Natural killer cell (primary cell): ENCODE measurements around the gene ST3GAL3. TPM values are rescaled to one million over a fixed set of nuclear protein-coding genes. Genes with fewer than 3 reads are reported as not detected.

Experiments
- ATAC-seq, 3 donors: fragments of 150-1000 bp in 2 of 3; fragments of 200-7000 bp in 1 of 3; cut with Tn5 transposase; 1 replicate in 1 of 3; 2 replicates in 2 of 3; pipeline ENCODE4 v1.10.0; 2021; ENCODE audit warnings: mild to moderate bottlenecking in 2 of 3, moderate library complexity in 2 of 3
- DNase-seq, 2 donors: peaks; one replicate each; pipeline versions ENCODE4 v3.0.0 to v3.0.0-alpha.2; 2013 to 2021; ENCODE audit warnings: mixed read lengths in 1 of 2
- H3K27ac ChIP-seq: one replicate; pipeline ENCODE4 v1.5.1; 2013; ENCODE audit warnings: mild to moderate bottlenecking, low read length
- H3K27me3 ChIP-seq: one replicate; pipeline ENCODE4 v1.6.1; 2013; ENCODE audit warnings: low read length; ENCODE audit not compliant: control insufficient read depth, insufficient read depth
- H3K36me3 ChIP-seq: one replicate; pipeline ENCODE4 v1.6.1; 2013; ENCODE audit warnings: low read length; ENCODE audit not compliant: control insufficient read depth, insufficient read depth
- H3K4me1 ChIP-seq: one replicate; pipeline ENCODE4 v1.6.1; 2013; ENCODE audit warnings: low read length; ENCODE audit not compliant: control insufficient read depth, insufficient read depth
- H3K4me3 ChIP-seq: one replicate; pipeline ENCODE4 v1.5.1; 2013; ENCODE audit warnings: low read length
- H3K9me3 ChIP-seq: one replicate; pipeline ENCODE4 v1.6.1; 2013; ENCODE audit warnings: low read length; ENCODE audit not compliant: control insufficient read depth, insufficient read depth
- H3K27ac Mint-ChIP-seq, 2 donors: one replicate each; pipeline ENCODE4 v1.8.0; 2022; ENCODE audit warnings: mild to moderate bottlenecking in 2 of 2, mixed read lengths in 2 of 2, moderate library complexity in 1 of 2
- H3K27me3 Mint-ChIP-seq, 2 donors: one replicate each; pipeline ENCODE4 v1.8.0; 2022; ENCODE audit warnings: low read depth in 2 of 2, mixed read lengths in 2 of 2
- H3K36me3 Mint-ChIP-seq: one replicate; pipeline ENCODE4 v1.8.0; 2022; ENCODE audit warnings: mixed read lengths
- H3K4me1 Mint-ChIP-seq, 2 donors: one replicate each; pipeline ENCODE4 v1.8.0; 2022; ENCODE audit warnings: mixed read lengths in 2 of 2
- H3K4me3 Mint-ChIP-seq: one replicate; pipeline ENCODE4 v1.8.0; 2022; ENCODE audit warnings: mild to moderate bottlenecking, moderate library complexity, mixed read lengths
- H3K9me3 Mint-ChIP-seq, 2 donors: one replicate each; pipeline ENCODE4 v1.8.0; 2022; ENCODE audit warnings: mixed read lengths in 2 of 2
- CTCF ChIP-seq: fragments of 200-600 bp; IDR thresholded peaks from one replicate; pipeline ENCODE4 v1.8.0; 2022; ENCODE audit warnings: antibody characterized with exemption
- WGBS: methylation state at CpG from one replicate; pipeline ENCODE4 v1.1.7; 2013; ENCODE audit warnings: missing lambda C conversion rate; ENCODE audit not compliant: insufficient coverage; 5-methylcytosine and 5-hydroxymethylcytosine counted together
- intact Hi-C: fragments of 100-400 bp; cut with micrococcal nuclease; formaldehyde crosslinking; loops from one replicate; pipeline ENCODE4 v1.14.2; 2022
- total RNA-seq, 4 donors: library from RNA; stranded (reverse); fragments of 120-200 nt in 1 of 4; gene quantifications; one replicate each; pipeline versions ENCODE4 v1.2.3 to v1.2.4, GENCODE V29; 2013 to 2022

Gene ST3GAL3
- total RNA-seq, 3 donors from 2014 or later (not counting 1 experiment from before 2014, with no cell fraction given), result 22.2 to 27.3 (median 22.3) TPM

DNA sequence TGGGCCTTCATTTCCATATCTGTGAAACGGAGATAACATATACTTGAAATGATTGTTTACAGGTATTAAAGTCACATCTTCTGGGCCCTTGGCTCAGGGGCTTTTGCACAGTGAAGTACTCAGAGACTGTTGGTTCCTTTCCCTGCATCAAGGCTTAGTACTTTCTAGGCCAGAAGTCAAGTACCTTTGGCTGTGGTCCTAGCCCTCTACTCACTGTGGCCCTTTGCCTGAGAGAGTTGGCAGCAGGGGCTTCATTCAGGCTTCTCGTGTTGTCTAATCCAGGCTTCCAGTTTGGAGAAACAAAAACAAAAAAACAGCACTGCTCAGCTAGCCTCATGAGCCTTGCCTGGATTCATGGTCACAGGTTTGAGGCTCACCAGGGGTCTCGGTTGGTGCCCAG is 254.4 kb downstream of the ST3GAL3 start:
- H3K9me3 ChIP-seq, result no peaks in the 10 kb centered on the region
- Mint-ChIP-seq H3K27me3 (no peaks in the 10 kb centered on the region), H3K4me3 (no peak overlapping the region), H3K9me3 (no peaks in the 10 kb centered on the region), H3K36me3 (no peaks in the 10 kb centered on the region), H3K27ac (no peak overlapping the region), H3K4me1 (no peaks in the 10 kb centered on the region)
- H3K4me3 ChIP-seq, result no peak overlapping the region
- no peaks in the 10 kb centered on the region for H3K4me1 ChIP-seq
- DNase-seq (no peak), ATAC-seq (no peak)
- H3K36me3 ChIP-seq, result peaks cover 26% of the 10 kb centered on the region
- H3K27ac ChIP-seq, result no peak overlapping the region
- no peaks in the 10 kb centered on the region for H3K27me3 ChIP-seq
- intact Hi-C loops, result no loop called here
- no peak for TF ChIP-seq CTCF
- 92% methylated on average over 3 of the region's 3 CpGs for WGBS

GRCh38 chr1:43962324-43962723 is 255.0 kb downstream of the ST3GAL3 start:
- H3K4me1 Mint-ChIP-seq, result no peaks in the 10 kb centered on the region
- no peak for ATAC-seq
- DNase-seq, result no peak
- H3K9me3 Mint-ChIP-seq, result no peaks in the 10 kb centered on the region
- H3K36me3 ChIP-seq, result peaks cover 22% of the 10 kb centered on the region
- H3K4me3 ChIP-seq, result no peak overlapping the region
- no peak overlapping the region for H3K27ac Mint-ChIP-seq
- no peak overlapping the region for H3K4me3 Mint-ChIP-seq
- no peaks in the 10 kb centered on the region for H3K4me1 ChIP-seq
- intact Hi-C loops, result no loop called here
- TF ChIP-seq CTCF, result no peak
- no peaks in the 10 kb centered on the region for H3K9me3 ChIP-seq
- 98% methylated on average over 2 of the region's 2 CpGs for WGBS
- H3K27ac ChIP-seq, result no peak overlapping the region
- H3K36me3 Mint-ChIP-seq, result no peaks in the 10 kb centered on the region
- no peaks in the 10 kb centered on the region for H3K27me3 ChIP-seq
- no peaks in the 10 kb centered on the region for H3K27me3 Mint-ChIP-seq

GRCh38 chr1:43963006-43963405 is 255.7 kb downstream of the ST3GAL3 start:
- H3K36me3 ChIP-seq, result peaks cover 16% of the 10 kb centered on the region
- no peak for ATAC-seq

More at GRCh38 chr1:43963006-43963405, 255.7 kb downstream of the ST3GAL3 start:
- intact Hi-C loops, result no loop called here
- H3K4me3 Mint-ChIP-seq, result no peak overlapping the region
- Histone ChIP-seq H3K27ac (no peak overlapping the region), H3K9me3 (no peaks in the 10 kb centered on the region), H3K27me3 (no peaks in the 10 kb centered on the region), H3K4me3 (no peak overlapping the region), H3K4me1 (no peaks in the 10 kb centered on the region)
- H3K27ac Mint-ChIP-seq, result no peak overlapping the region
- DNase-seq, result no peak
- H3K4me1 Mint-ChIP-seq, result no peaks in the 10 kb centered on the region
- 94% methylated on average over 3 of the region's 3 CpGs for WGBS
- no peaks in the 10 kb centered on the region for H3K27me3 Mint-ChIP-seq
- H3K36me3 Mint-ChIP-seq, result no peaks in the 10 kb centered on the region
- TF ChIP-seq CTCF, result no peak
- H3K9me3 Mint-ChIP-seq, result no peaks in the 10 kb centered on the region
